ENCODE data around the gene ANXA9. TPM values are rescaled to one million over a fixed set of nuclear protein-coding genes. Genes with fewer than 3 reads are reported as not detected.
A peak's percentile ranks its signal among the peaks of the same experiment; 100 is the strongest.

Gene ANXA9
- total RNA-seq, 1 experiment from 2014 or later, result 42.5 TPM

DNA sequence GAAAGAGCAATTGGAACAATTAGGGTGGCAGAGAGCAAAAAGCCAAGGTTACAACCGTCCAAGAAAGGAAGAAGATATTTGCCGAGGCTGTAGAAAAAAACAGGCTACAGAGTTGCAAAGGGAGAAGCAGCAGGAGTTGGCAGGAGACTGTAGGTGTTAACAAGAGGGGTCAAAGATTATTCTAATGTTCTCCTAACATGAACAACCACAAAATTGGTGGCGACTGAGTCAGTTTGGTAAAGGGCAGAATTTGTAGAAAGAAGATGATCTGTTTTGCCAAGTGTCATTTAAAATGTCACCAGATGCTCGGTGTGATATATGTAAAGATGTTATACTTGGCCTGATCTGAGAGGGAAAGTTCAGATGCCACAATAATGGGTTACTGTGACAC, 25.8 kb downstream of the ANXA9 start:
- intact Hi-C loops (cut with micrococcal nuclease; ENCODE audit: unreplicated experiment), result loop anchor here (5.0 to 10.0 kb wide), 2 partner anchors 81 to 443 kb away; partner anchors contain the start of gene SETDB1
- H3K9me3 ChIP-seq, result no peaks in the 10 kb centered on the region
- Mint-ChIP-seq H3K27ac (ENCODE audit: unreplicated experiment) (peak overlapping the region; percentile 99), H3K36me3 (ENCODE audit: insufficient read depth, unreplicated experiment) (peaks cover 18% of the 10 kb centered on the region), H3K4me1 (ENCODE audit: low read depth, unreplicated experiment) (peaks cover 21% of the 10 kb centered on the region), H3K27me3 (ENCODE audit: insufficient read depth, unreplicated experiment) (no peaks in the 10 kb centered on the region), H3K4me3 (ENCODE audit: unreplicated experiment) (peak overlapping the region; percentile 92), H3K9me3 (ENCODE audit: unreplicated experiment) (no peaks in the 10 kb centered on the region)
- DNase-seq, result no peak
- peaks cover 44% of the 10 kb centered on the region for H3K4me1 ChIP-seq
- TF ChIP-seq, protein P1, sequence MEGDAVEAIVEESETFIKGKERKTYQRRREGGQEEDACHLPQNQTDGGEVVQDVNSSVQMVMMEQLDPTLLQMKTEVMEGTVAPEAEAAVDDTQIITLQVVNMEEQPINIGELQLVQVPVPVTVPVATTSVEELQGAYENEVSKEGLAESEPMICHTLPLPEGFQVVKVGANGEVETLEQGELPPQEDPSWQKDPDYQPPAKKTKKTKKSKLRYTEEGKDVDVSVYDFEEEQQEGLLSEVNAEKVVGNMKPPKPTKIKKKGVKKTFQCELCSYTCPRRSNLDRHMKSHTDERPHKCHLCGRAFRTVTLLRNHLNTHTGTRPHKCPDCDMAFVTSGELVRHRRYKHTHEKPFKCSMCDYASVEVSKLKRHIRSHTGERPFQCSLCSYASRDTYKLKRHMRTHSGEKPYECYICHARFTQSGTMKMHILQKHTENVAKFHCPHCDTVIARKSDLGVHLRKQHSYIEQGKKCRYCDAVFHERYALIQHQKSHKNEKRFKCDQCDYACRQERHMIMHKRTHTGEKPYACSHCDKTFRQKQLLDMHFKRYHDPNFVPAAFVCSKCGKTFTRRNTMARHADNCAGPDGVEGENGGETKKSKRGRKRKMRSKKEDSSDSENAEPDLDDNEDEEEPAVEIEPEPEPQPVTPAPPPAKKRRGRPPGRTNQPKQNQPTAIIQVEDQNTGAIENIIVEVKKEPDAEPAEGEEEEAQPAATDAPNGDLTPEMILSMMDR (IDR thresholded peaks at IDR 0.05; ENCODE audit: insufficient read depth in 1 of 2, low read depth in 1 of 2, low read length in 1 of 2, severe bottlenecking in 1 of 2, unreplicated experiment in 1 of 2), result no peak
- POLR2A ChIA-PET, result no interaction called here
- no peaks in the 10 kb centered on the region for H3K36me3 ChIP-seq (ENCODE audit: control insufficient read depth, insufficient read depth, low read length)
- no peaks in the 10 kb centered on the region for H3K27me3 ChIP-seq (replicated peaks; ENCODE audit: control insufficient read depth, insufficient read depth, low read length)
- CTCF ChIA-PET, result no interaction called here
- no TSS peak for BruUV-seq (replicated peaks)
- peak overlapping the region; percentile 71 for H3K4me3 ChIP-seq (ENCODE audit: low read depth, low read length)

DNA sequence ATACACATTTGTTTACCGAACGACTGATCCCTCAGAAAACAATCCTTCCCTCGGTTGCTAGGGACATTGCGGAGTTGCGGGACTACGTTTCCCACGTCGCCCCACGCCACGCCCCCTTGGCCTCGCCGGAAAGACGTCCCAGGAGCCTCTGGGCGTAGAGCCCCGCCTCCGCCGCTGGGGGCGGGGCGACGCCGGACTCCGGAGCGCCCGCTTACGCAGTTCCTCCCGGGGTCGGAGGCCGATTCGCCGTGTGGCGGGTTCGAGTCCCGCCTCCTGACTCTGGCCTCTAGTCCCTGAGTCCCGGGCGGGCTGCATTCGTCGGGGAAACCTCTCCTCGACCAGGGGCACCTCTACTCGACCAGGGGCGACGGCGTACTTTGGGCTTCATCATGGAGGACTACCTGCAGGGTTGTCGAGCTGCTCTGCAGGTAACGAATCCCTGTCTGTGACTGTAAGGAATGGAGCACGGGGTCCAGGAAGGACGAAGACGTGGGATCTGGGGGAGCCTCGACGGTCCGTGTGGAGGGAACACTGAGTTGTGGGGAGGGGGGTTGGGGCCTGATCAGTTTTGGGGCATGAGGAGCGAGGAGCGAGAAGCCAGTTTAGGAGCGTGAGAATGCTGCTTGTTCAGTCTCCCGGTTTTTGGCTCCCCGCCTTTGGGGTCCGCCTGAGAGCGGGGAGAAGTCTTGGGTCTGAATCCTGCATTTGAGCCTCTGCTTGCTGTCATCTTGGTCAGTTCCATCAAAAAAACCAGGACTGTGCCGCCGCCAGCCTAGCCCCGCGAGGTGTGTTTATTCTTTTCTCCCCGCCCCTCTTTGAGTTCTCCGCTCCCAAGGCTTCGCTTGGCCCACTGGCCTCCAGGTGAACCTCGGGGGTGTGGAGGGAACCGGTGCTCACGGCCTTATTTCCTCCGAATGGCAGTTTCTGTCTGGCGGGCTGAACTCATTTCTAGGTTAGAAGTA, 26.4 kb downstream of the ANXA9 start, which contains the start of gene PRUNE1:
Gene PRUNE1, plus strand, starts transcription at position 206 of the 962 bp plus-strand sequence. Its CDS starts 184 bp downstream, at position 390.
- intact Hi-C loops (cut with micrococcal nuclease; ENCODE audit: unreplicated experiment), result loop anchor here (5.0 to 10.0 kb wide), 2 partner anchors 81 to 444 kb away; partner anchors contain the start of gene SETDB1
- peaks cover 48% of the 10 kb centered on the region for H3K4me1 ChIP-seq
- H3K27me3 ChIP-seq (replicated peaks; ENCODE audit: control insufficient read depth, insufficient read depth, low read length), result no peaks in the 10 kb centered on the region
- DNase-seq, result peak; percentile 96 to 97
- ChIA-PET POLR2A (no interaction called here), CTCF (no interaction called here)
- peaks cover 19% of the 10 kb centered on the region for H3K36me3 Mint-ChIP-seq (ENCODE audit: insufficient read depth, unreplicated experiment)
- no TSS peak for BruUV-seq (replicated peaks)
- no peaks in the 10 kb centered on the region for H3K27me3 Mint-ChIP-seq (ENCODE audit: insufficient read depth, unreplicated experiment)
- TF ChIP-seq, protein P1 (IDR thresholded peaks at IDR 0.05; ENCODE audit: insufficient read depth in 1 of 2, low read depth in 1 of 2, low read length in 1 of 2, severe bottlenecking in 1 of 2, unreplicated experiment in 1 of 2), result no peak
- H3K4me3 Mint-ChIP-seq (ENCODE audit: unreplicated experiment), result peak within 1 kb of the TSS; percentile 92
- H3K4me1 Mint-ChIP-seq (ENCODE audit: low read depth, unreplicated experiment), result peaks cover 23% of the 10 kb centered on the region
- no peaks in the 10 kb centered on the region for H3K36me3 ChIP-seq (ENCODE audit: control insufficient read depth, insufficient read depth, low read length)
- H3K9me3 Mint-ChIP-seq (ENCODE audit: unreplicated experiment), result no peaks in the 10 kb centered on the region
- H3K4me3 ChIP-seq (ENCODE audit: low read depth, low read length), result peak within 1 kb of the TSS; percentile 71
- H3K9me3 ChIP-seq, result no peaks in the 10 kb centered on the region
- peak within 1 kb of the TSS; percentile 99 for H3K27ac Mint-ChIP-seq (ENCODE audit: unreplicated experiment)

DNA sequence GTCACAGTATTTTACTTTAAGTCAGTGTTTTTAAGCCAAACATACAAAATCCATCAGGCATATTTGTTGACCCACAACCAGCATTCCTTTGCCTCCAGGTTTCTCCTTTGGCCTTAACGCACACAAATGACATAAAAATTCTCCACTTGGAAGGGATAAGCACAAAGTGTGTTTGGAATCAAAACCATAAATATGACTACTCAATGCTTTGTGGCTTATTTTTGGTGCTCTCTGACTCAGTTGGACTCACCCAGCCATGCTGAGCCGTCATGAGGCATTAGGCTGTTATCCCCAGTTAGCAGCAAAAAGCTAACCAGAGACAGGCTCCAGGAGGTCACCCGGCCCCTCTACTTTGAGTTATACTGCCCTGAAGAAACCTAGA, 27.1 kb downstream of the ANXA9 start:
- intact Hi-C loops (cut with micrococcal nuclease; ENCODE audit: unreplicated experiment), result loop anchor here (5.0 to 10.0 kb wide), 2 partner anchors 82 to 444 kb away; partner anchors contain the start of gene SETDB1
- Histone ChIP-seq H3K27me3 (replicated peaks; ENCODE audit: control insufficient read depth, insufficient read depth, low read length) (no peaks in the 10 kb centered on the region), H3K4me3 (ENCODE audit: low read depth, low read length) (peak overlapping the region; percentile 71), H3K36me3 (ENCODE audit: control insufficient read depth, insufficient read depth, low read length) (no peaks in the 10 kb centered on the region), H3K9me3 (no peaks in the 10 kb centered on the region), H3K4me1 (peaks cover 48% of the 10 kb centered on the region)
- DNase-seq, result no peak
- TF ChIP-seq, protein P1 (IDR thresholded peaks at IDR 0.05; ENCODE audit: insufficient read depth in 1 of 2, low read depth in 1 of 2, low read length in 1 of 2, severe bottlenecking in 1 of 2, unreplicated experiment in 1 of 2), result no peak
- Mint-ChIP-seq H3K4me3 (ENCODE audit: unreplicated experiment) (peak overlapping the region; percentile 92), H3K36me3 (ENCODE audit: insufficient read depth, unreplicated experiment) (peaks cover 19% of the 10 kb centered on the region), H3K27ac (ENCODE audit: unreplicated experiment) (peak overlapping the region; percentile 99), H3K9me3 (ENCODE audit: unreplicated experiment) (no peaks in the 10 kb centered on the region), H3K4me1 (ENCODE audit: low read depth, unreplicated experiment) (peaks cover 28% of the 10 kb centered on the region), H3K27me3 (ENCODE audit: insufficient read depth, unreplicated experiment) (no peaks in the 10 kb centered on the region)
- ChIA-PET CTCF (no interaction called here), POLR2A (no interaction called here)
- BruUV-seq (replicated peaks), result TSS peak; percentile 45

Measured in Caco-2 (cell line).